ENCODE data around the gene NBAS. TPM values are rescaled to one million over a fixed set of nuclear protein-coding genes. Genes with fewer than 3 reads are reported as not detected.
A peak's percentile ranks its signal among the peaks of the same experiment; 100 is the strongest.

The NBAS gene
- total and polyA plus RNA-seq, 2 of the 13 experiments (the other 11 are each of a cell fraction or from before 2014, with no cell fraction given): 33.6 to 58.7 TPM

DNA sequence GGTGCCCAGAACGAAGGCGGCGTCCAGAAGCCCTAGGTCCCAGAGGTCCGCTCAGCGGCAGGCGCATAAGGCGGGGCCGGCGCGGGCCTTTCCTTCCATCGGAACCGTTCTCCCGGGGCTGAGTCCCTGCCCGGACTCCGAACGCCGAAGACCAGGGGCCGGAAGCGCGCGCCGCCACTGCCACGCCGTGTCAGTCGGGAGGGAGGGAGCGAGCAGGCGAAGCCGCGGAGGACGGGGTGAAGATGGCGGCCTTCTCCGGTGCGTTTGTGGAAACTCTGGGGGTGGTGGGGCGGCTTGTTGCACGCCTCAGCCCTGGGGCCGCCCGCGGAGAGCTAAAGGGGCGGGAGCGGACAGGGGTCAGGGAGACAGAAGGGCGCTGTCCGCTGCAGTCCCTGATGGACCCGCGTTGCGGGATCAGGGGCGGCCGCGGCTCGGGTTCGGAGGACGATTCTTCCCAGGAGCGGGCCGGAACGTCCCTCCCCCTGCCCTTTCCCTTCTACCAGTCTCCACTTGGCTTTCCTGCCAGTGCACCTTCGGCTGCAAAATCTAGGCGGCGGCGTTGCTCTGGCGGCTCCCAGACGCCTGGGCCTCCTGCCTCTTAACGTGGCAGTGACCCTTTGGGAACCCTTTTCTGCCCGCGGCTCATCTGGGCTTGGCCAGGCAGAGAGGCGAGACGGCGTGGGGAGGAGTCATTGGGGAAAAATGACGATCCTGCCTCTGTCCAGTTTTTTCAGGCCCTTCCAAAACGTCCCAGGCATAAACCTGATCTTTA, 30.7 kb upstream of the NBAS start, which contains the start of gene DDX1 (continued):
- TF ChIP-seq, protein P1, sequence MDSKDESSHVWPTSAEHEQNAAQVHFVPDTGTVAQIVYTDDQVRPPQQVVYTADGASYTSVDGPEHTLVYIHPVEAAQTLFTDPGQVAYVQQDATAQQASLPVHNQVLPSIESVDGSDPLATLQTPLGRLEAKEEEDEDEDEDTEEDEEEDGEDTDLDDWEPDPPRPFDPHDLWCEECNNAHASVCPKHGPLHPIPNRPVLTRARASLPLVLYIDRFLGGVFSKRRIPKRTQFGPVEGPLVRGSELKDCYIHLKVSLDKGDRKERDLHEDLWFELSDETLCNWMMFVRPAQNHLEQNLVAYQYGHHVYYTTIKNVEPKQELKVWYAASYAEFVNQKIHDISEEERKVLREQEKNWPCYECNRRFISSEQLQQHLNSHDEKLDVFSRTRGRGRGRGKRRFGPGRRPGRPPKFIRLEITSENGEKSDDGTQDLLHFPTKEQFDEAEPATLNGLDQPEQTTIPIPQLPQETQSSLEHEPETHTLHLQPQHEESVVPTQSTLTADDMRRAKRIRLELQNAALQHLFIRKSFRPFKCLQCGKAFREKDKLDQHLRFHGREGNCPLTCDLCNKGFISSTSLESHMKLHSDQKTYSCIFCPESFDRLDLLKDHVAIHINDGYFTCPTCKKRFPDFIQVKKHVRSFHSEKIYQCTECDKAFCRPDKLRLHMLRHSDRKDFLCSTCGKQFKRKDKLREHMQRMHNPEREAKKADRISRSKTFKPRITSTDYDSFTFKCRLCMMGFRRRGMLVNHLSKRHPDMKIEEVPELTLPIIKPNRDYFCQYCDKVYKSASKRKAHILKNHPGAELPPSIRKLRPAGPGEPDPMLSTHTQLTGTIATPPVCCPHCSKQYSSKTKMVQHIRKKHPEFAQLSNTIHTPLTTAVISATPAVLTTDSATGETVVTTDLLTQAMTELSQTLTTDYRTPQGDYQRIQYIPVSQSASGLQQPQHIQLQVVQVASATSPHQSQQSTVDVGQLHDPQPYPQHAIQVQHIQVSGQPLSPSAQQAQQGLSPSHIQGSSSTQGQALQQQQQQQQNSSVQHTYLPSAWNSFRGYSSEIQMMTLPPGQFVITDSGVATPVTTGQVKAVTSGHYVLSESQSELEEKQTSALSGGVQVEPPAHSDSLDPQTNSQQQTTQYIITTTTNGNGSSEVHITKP (CRISPR knock-in tag; IDR thresholded peaks at IDR 0.05; ENCODE audit: low read depth): peak; percentile 89
- peak; percentile 88; the same call in 1 of the 2 replicates for TF ChIP-seq TOPORS (CRISPR knock-in tag; IDR thresholded peaks at IDR 0.05)
- TF ChIP-seq, protein P2, sequence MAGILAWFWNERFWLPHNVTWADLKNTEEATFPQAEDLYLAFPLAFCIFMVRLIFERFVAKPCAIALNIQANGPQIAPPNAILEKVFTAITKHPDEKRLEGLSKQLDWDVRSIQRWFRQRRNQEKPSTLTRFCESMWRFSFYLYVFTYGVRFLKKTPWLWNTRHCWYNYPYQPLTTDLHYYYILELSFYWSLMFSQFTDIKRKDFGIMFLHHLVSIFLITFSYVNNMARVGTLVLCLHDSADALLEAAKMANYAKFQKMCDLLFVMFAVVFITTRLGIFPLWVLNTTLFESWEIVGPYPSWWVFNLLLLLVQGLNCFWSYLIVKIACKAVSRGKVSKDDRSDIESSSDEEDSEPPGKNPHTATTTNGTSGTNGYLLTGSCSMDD (CRISPR knock-in tag; IDR thresholded peaks at IDR 0.05): no peak
- peak; percentile 94 for TF ChIP-seq KDM5A (IDR thresholded peaks at IDR 0.05; ENCODE audit: borderline replicate concordance, low read length)
- peak; percentile 98 for TF ChIP-seq ZNF124 (CRISPR knock-in tag; IDR thresholded peaks at IDR 0.05)
- peak; percentile 94; the same call in 1 of the 2 replicates for TF ChIP-seq ZFP37 (CRISPR knock-in tag; IDR thresholded peaks at IDR 0.05; ENCODE audit: borderline replicate concordance)
- peak; percentile 98 for TF ChIP-seq BRCA1 (CRISPR knock-in tag; IDR thresholded peaks at IDR 0.05)
- TF ChIP-seq, protein P3, sequence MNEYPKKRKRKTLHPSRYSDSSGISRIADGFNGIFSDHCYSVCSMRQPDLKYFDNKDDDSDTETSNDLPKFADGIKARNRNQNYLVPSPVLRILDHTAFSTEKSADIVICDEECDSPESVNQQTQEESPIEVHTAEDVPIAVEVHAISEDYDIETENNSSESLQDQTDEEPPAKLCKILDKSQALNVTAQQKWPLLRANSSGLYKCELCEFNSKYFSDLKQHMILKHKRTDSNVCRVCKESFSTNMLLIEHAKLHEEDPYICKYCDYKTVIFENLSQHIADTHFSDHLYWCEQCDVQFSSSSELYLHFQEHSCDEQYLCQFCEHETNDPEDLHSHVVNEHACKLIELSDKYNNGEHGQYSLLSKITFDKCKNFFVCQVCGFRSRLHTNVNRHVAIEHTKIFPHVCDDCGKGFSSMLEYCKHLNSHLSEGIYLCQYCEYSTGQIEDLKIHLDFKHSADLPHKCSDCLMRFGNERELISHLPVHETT (CRISPR knock-in tag; conservative IDR thresholded peaks at IDR 0.05): peak; percentile 99
- peak; percentile 89 for TF ChIP-seq FOXO1 (CRISPR knock-in tag; IDR thresholded peaks at IDR 0.05)
- TF ChIP-seq ZNF121 (CRISPR knock-in tag; IDR thresholded peaks at IDR 0.05): peak; percentile 75; the same call in 1 of the 2 replicates
- no peak for TF ChIP-seq CENPX (CRISPR knock-in tag; IDR thresholded peaks at IDR 0.05)
- TF ChIP-seq GATAD1 (CRISPR knock-in tag; IDR thresholded peaks at IDR 0.05): peak; percentile 98
- TF ChIP-seq, protein P4, sequence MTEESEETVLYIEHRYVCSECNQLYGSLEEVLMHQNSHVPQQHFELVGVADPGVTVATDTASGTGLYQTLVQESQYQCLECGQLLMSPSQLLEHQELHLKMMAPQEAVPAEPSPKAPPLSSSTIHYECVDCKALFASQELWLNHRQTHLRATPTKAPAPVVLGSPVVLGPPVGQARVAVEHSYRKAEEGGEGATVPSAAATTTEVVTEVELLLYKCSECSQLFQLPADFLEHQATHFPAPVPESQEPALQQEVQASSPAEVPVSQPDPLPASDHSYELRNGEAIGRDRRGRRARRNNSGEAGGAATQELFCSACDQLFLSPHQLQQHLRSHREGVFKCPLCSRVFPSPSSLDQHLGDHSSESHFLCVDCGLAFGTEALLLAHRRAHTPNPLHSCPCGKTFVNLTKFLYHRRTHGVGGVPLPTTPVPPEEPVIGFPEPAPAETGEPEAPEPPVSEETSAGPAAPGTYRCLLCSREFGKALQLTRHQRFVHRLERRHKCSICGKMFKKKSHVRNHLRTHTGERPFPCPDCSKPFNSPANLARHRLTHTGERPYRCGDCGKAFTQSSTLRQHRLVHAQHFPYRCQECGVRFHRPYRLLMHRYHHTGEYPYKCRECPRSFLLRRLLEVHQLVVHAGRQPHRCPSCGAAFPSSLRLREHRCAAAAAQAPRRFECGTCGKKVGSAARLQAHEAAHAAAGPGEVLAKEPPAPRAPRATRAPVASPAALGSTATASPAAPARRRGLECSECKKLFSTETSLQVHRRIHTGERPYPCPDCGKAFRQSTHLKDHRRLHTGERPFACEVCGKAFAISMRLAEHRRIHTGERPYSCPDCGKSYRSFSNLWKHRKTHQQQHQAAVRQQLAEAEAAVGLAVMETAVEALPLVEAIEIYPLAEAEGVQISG (CRISPR knock-in tag; IDR thresholded peaks at IDR 0.05): peak; percentile 97
- TF ChIP-seq NFIC (IDR thresholded peaks at IDR 0.05; ENCODE audit: low read length): no peak
- TF ChIP-seq RORA (CRISPR knock-in tag; IDR thresholded peaks at IDR 0.05): peak; percentile 74; the same call in 1 of the 2 replicates
- peak; percentile 89; the same call in 1 of the 2 replicates for TF ChIP-seq ZNF557 (CRISPR knock-in tag; IDR thresholded peaks at IDR 0.05)
- TF ChIP-seq ZNF570 (CRISPR knock-in tag; IDR thresholded peaks at IDR 0.05; ENCODE audit: borderline replicate concordance): peak; percentile 82; the same call in 1 of the 2 replicates
- no peak for TF ChIP-seq SCMH1 (CRISPR knock-in tag; IDR thresholded peaks at IDR 0.05; ENCODE audit: borderline replicate concordance)

Measured in HepG2 (cell line).